ENCODE results near the gene RAD9A.

Gene RAD9A

DNA sequence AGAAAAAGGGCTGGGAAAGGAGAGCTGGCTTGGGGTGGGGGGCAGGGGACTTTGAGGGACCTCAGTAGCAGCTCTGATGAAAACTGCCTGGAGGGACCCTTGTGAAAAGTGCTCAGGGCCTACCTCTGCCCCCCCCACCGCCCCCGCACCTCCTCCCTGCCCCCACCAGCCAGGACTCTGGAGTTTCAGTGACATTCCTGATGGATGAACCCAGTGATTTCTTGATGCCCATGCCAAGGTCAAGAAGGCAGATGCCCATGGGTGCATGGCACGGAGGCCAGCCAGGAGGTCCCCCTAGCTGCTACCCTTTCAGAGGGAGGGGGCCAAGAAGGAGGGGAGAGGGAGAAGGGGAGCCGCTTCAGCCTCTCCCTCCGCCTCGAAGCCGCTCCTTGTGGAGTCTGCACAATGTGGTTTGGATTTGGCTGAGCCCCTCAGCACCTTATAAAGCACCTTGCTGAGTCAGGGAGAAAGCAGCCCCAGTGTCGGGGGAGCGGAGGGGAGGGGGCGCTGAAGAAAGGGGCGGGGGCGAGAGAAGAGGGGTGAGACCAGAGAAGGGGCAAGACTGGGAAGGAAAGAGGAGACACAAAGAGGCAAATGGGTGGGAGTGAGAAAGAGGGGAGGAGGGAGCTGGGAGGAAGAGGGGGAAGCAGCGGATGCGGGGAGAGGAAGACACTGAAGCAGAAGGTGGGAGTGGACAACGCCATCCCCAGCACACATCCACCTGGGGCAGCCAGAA lies 16.3 kb upstream of the RAD9A start:
- DNase-seq: no peak

DNA sequence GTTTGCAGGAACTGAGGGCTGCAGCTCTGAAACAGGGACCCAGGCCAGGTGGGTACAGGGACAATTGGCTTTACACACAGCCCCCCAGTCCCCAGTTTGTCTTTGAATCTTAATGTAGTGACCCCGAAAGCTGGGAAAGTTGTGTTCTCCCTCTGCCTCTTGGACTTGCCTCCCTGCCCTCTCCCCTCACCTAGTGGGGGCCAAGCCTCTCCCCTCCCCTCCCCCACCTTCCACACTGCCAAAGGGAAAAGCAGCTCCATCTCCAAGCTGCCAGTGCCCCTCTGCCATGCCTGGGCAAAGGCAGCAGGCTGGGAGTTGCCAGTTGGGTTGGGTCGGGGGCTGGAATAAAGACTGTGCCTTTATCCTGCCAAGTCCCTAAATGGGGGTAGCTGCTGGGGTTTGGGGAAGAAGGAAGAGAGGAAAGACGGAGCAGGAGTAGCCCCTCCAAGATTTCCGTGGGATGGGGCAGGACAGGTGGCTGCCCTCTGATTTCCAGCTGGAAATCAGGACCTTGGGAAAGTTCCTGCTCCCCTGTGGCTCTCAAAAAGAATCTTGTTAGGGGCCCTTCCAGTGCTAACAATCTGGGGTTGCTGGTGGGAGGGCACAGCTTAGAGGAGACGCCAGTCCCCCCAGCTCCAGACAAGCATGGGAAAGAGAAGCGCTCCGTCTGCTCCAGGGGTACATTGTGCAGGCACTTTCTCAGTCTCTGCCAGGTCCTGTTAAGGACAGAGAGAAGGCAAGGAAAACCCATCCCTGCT lies 15.5 kb upstream of the RAD9A start:
- DNase-seq: no peak

GRCh38 chr11:67376873-67377808 lies 14.6 kb upstream of the RAD9A start:
- DNase-seq: no peak

DNA sequence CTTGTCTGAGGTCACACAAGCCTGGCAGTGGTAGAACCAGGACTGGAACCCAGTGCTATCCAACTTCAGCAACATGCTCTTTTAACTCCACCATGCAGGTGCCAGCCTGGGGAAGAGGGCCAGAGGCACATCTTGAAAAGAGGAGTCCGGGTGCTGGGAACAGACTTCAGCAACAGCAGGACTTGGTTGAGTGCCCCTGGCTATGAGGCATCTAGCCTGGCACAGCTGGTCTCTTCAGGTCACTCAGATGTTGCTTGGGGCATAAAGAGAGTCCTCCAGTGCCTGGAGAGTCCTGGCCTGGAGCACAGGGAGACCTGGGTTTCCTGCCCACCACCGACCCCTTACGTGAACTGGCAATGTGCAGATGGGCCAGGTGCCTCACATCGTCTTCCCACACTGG lies 13.2 kb upstream of the RAD9A start:
- no peak for DNase-seq

DNA sequence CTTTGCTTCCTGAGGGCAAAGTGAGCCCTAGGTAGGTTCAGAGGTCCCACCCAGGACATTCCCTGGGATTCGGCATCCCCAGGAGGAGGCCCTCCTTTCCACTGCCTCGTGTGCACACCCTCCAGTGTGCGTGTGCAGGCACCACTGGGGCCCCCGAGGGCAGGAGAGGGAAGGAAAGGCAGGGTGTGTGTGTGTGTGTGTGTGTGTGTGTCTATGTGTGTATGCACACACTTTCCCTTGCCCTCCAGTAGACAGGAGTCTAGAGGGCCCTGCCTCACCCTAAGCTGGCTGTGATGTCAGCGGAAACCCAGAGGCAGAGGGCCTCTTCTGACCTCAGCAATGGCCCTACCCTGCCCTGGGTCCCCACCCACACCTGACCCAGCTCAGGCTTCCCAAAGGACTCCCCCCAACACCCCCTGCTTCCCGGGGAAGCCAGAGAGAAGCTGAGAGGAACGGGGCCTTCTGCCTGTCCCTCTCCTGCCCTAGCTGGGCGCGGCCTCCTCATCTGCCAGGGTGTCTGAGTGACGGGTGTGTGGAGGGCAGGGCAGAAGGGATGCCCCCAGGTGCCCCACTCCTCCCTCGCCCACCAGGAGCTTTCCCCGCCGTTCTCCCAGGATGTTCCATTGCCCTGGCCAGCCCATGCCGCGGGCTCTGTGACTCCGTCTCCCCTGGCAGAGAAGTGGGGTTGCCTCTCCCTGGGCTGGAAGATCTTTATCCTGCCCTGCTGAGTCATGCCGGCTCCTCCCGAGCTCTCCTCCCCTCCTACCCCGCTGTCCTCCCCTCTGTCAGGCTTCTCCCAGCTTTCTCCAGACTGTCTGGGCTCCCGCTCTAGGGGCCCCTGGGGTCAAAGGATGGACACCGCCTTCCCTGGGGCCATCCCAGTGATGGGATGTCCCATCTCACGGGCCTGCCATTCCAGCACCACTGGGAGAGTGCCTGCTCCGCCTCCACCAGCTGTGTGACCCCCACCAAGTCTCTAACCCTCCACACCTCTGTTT lies 12.4 kb upstream of the RAD9A start:
- DNase-seq: no peak

DNA sequence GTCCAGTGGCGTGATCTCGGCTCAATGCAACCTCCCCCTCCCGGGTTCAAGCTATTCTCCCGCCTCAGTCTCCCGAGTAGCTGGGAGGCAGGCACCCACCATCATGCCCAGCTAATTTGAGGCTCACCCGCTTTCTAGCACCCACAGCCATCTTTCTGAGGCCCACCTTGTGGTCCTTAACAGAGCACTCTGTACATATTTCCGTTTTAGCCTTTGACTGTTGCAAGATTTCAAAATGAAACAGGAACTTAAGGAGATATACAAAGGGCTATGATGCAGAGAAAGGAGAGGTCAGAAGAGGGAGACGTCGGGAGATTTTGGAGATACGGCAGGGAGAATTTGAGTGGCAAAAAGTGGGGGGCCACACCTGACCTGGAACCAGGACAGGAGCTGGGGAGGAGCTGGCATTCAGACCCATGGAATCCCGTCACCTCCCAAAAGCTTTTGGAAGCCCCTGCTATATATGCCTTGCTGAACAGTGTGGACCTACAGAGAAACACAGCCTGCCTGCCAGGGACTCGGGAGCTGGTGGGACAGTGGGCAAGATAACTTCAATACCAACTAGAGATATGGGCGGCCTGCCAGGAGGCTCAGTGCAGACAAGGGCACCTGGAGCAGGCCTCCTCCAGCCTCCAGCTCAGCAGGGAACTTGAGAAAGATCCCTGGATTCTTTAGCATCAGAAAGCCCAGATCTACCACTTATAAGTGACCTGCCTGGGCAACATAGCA lies 10.4 kb upstream of the RAD9A start:
- DNase-seq: no peak

- DNase-seq: peak; percentile 53
These were observed 9.3 kb upstream of the RAD9A start for GRCh38 chr11:67382276-67383136.

DNA sequence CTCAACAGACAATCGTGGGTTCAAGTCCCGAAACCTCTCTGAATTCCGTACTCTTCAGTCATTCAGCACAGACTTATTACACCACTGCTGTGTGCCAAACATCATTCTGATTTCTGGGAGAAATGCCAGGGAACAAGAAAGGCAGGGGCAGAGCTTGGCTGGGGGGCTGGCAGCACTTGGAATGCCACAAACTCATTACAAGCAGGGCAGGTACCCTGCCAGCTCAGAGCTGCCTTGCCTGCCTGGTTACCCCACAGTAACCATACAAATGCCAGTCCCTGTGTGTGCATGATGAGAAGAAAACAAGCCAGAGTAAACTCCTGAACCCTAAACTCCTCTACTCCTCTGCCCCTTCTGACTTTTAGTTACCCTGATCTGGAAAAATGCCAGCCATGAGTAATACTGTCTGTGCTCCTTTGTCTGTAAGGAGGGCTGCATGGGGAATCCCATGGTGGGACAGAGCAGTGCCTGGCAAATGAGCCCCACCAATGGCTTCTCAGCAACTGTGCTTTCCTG lies 6.9 kb upstream of the RAD9A start:
- DNase-seq: peak; percentile 44

DNA sequence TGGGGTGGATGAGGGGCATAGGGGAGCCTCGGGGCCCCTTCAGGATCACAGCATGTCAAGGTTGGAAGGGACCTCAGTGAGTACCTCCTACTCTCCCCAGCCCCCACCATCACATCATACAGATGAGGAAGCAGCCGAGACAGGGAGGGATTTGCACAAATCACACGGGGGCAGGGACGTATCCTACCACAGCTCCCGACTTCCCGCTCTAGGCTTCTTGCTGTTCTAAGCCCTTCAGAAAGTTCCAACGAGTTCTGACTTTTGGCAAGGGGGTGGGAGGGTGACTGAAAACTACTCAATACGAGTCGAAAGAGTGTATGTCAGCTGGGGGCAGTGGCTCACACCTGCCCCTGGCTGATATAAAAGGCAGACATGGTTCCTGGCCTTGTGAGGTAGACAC lies 4.7 kb upstream of the RAD9A start:
- no peak for DNase-seq

- no peak for DNase-seq
These were observed 4.3 kb upstream of the RAD9A start for GRCh38 chr11:67387518-67387917.

DNA sequence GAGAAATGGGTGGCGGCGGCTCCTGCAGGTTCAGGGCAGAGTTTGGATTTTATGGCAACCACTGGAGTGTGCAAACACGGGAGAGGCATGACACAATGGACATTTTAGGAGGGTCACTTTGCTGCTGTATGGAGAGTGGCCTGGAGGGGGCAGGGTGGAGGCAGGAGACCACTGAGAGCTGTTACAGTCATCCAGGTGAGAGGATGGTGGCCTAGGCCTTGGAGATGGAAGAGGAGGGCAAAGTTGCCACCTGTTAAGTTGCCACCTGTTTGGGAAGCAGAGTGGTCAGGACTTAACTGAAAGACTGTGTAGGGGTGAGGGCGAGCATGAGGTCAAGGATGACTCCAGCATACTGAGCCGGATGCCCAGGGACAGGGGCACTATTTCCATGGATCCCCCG lies 2.3 kb upstream of the RAD9A start:
- peak; percentile 10 for DNase-seq

- DNase-seq: no peak
These were observed 861 bp upstream of the RAD9A start for GRCh38 chr11:67390947-67391303.

- DNase-seq: no peak
These were observed 463 bp downstream of the RAD9A start for GRCh38 chr11:67392183-67392715.

GRCh38 chr11:67393437-67393836 lies 1.7 kb downstream of the RAD9A start:
- no peak for DNase-seq

GRCh38 chr11:67393990-67394389 lies 2.2 kb downstream of the RAD9A start:
- no peak for DNase-seq

DNA sequence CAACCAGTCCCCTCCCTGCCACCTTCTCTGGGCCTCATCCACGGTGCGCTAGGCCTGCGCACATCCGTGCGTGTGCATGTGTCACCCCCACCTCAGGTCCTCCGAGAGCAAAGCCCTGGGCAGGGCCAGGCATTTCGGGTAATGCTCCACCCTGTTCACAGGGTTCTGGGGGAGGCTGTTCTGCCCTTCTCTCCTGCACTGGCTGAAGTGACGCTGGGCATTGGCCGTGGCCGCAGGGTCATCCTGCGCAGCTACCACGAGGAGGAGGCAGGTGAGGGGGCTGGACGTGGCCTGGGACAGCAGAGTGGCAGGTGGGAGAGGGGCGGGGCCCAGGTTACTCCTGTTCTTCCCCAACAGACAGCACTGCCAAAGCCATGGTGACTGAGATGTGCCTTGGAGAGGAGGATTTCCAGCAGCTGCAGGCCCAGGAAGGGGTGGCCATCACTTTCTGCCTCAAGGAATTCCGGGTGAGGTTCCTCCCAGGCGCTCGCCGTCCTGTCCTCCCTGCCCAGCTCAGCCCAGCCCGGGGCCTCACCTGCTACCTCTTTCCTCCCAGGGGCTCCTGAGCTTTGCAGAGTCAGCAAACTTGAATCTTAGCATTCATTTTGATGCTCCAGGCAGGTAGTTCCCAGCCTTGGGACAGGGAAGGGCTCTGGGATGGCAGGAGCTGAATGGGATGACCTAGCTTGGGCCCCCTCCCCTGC lies 3.9 kb downstream of the RAD9A start:
- no peak for DNase-seq

- no peak for DNase-seq
These were observed 4.4 kb downstream of the RAD9A start for GRCh38 chr11:67396259-67396581.

DNA sequence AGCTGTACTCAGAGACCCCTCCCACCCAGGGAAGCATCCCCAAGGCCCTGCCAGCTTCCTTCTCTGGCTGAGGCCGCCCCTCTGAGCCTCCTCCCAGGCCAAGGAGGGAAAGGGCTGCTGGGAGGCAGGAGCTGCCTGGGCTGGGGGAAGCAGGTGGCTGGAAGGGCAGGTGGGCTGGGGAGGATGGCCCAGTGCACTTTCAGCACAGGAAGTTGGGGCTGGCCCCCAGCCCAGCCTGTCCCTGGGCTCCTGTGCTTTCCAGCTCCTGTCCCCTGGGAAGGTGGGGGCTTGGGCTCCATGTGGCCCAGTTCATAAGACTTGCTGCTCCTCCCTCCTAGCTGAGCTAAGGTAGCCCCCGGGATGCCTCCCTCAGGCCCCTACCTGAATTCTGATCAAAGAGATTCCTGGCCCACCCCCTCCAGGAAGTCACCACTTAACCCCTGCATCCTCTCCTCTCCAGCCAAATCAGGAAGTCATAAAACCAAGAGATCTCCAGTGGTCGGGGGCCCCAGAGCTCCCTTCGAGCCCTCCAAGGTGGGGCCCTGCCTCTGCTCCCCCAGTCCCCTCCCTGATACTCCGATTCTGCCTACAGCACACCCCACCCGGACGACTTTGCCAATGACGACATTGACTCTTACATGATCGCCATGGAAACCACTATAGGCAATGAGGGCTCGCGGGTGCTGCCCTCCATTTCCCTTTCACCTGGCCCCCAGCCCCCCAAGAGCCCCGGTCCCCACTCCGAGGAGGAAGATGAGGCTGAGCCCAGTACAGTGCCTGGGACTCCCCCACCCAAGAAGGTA lies 5.0 kb downstream of the RAD9A start:
- no peak for DNase-seq

- no peak for DNase-seq
These were observed 5.8 kb downstream of the RAD9A start for GRCh38 chr11:67397536-67397935.
